Peyer's patch (tissue), 4 donors: ENCODE measurements around the gene TSPYL1.
"Not testable (repeated sequence)": the region's sequence is repeated elsewhere in the genome, so short reads cannot be mapped to it uniquely, and the experiment has no call there.

Experiments
- CTCF ChIP-seq, 6 experiments: fragments of 450-650 bp in 4 of 6; fragments of 200-600 bp in 2 of 6; sonication (generic) in 1 of 6; IDR thresholded peaks; one replicate each; pipeline ENCODE4 v1.5.1; 2017 to 2019; ENCODE audit warnings: antibody characterized with exemption in 6 of 6, mild to moderate bottlenecking in 3 of 6, moderate library complexity in 1 of 6
- POLR2A ChIP-seq, 2 donors: fragments of 450-650 bp; IDR thresholded peaks; one replicate each; pipeline ENCODE4 v1.5.1; 2017; ENCODE audit warnings: antibody characterized with exemption in 2 of 2, mild to moderate bottlenecking in 2 of 2, moderate library complexity in 2 of 2

- TF ChIP-seq CTCF, POLR2A (IDR thresholded peaks at IDR 0.05): not testable (repeated sequence)
These were observed 46.0 kb upstream of the TSPYL1 start for GRCh38 chr6:116325634-116326132.
